ENCODE data around the gene IDS.
A peak's percentile ranks its signal among the peaks of the same experiment; 100 is the strongest.
"Not testable (repeated sequence)": the region's sequence is repeated elsewhere in the genome, so short reads cannot be mapped to it uniquely, and the experiment has no call there.

The IDS gene, protein sequence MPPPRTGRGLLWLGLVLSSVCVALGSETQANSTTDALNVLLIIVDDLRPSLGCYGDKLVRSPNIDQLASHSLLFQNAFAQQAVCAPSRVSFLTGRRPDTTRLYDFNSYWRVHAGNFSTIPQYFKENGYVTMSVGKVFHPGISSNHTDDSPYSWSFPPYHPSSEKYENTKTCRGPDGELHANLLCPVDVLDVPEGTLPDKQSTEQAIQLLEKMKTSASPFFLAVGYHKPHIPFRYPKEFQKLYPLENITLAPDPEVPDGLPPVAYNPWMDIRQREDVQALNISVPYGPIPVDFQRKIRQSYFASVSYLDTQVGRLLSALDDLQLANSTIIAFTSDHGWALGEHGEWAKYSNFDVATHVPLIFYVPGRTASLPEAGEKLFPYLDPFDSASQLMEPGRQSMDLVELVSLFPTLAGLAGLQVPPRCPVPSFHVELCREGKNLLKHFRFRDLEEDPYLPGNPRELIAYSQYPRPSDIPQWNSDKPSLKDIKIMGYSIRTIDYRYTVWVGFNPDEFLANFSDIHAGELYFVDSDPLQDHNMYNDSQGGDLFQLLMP
- 105 to 219 reads per million in 2 donors for total RNA-seq

DNA sequence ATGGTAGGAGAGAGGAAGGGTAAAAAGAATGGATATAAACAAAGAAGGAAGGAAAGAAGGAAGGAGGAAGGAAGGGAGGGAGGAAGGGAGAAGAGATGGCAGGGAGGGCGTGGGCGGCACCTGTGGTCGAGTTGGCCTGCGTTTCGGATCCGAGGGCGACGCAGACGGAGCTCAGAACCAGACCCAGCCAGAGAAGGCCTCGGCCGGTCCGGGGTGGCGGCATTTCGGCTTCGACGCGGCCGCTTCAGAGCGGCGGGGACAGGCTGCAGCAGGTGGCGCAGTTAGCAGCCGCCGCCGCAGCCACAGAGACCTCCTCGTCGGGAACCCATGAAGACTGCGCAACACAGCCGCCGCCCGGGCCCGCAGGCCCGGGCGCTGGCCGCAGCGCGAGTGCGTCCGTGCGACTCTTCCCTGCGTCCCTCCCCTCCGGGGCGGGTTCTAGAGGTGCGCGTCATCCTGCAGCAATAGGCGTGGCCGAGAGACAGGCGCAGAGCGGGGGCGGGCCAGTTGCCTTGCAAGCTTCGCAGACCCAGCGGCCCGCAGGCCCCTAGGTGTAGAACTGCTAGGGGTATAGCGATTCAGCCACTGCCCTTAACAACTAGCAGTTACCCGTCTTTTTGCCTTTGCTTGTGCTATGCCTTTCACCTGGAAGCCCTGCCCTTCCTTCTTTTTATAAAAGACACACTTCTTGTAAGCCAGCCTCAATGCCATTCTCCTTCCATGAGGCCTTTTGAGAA lies at the start of gene IDS:
IDS (minus strand) TSS at position 392 of the 737 bp plus-strand sequence; CDS start at position 223, 169 bp downstream.
- DNase-seq, result peak; percentile 62 to 92 (median 85)

DNA sequence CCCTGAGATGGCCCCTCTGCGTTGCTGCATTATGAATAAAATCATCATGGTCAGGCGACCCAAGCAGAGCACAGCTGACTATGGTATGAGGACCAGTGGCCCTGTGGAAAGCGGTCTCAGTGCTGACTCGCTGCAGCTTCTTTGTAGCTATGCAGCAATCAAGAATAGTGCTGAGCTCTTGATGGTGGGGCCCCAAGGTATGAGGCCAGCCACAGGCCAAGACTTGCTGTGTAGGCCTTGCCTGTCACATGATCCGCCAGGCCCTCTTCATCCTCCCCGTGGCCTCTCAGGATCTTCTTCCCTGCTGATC lies 46.8 kb upstream of the IDS start:
- DNase-seq, result not testable (repeated sequence)

- not testable (repeated sequence) for DNase-seq
These were observed 46.3 kb upstream of the IDS start for GRCh38 chrX:149551245-149551938.

GRCh38 chrX:149550454-149550853 lies 45.3 kb upstream of the IDS start:
- not testable (repeated sequence) for DNase-seq

DNA sequence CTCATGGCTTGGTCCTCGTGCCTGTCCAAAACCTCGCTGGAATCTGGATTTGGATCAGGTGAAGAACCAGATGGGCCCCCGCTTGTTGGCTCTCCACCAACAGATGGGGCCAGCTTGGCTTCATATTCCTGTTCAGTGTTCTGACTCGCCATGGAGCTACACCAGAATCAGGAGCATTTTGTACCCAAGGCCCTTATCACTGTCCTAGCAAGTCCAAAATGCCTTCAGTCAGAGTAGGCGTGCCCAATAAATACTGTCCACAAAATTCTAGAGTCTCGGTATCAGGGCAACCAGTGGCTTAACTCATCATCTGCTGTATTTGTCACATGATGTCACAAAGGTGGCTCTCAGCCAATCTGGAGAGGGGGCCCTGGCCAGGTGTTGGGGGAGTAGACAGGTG lies 44.6 kb upstream of the IDS start, which contains the start of gene HSFX3:
HSFX3 (minus strand) TSS at position 224 of the 400 bp plus-strand sequence; CDS start at position 152, 72 bp downstream.
- DNase-seq, result not testable (repeated sequence)

- DNase-seq, result not testable (repeated sequence)
These were observed 42.7 kb upstream of the IDS start for GRCh38 chrX:149547782-149548181.

- DNase-seq, result not testable (repeated sequence)
These were observed 41.9 kb upstream of the IDS start for GRCh38 chrX:149546962-149547361.

DNA sequence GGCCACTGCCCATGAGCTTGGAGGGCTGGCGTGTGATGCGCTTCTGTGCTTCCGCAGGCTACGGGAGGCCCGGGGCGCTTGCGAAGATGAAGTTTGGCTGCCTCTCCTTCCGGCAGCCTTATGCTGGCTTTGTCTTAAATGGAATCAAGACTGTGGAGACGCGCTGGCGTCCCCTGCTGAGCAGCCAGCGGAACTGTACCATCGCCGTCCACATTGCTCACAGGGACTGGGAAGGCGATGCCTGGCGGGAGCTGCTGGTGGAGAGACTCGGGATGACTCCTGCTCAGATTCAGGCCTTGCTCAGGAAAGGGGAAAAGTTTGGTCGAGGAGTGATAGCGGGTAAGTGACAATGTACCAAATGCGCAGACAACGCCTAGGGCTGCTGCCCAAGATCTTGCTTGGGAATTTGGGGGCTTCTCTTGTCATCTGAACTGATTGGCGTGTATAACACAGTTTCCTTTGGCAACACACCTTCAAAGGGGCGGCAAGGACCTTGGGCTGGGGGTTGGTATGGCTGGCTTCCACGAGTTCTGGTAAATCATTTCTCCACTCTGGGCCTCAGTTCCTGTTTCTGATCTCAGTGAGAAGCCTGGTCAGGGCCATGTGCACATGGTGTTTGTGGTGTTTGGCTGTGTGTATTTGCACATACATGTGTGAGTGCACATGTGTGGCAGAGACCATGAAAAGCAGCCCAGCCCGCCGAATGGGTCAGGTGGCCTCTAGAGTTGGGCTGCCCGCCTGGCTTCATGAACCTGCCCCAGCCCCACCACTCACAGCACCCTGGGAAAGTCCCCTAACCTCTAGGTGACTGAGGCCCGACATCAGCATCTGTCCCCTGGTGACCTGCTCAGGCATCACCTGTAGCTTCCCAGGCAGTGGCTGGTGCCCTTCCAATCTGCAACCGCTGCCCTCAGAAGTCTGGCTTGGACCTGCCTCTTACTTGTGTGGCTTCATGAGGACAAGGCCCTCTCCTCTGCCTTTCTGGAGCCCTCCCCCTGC lies 40.7 kb upstream of the IDS start:
- DNase-seq, result peak in 1 of 5 experiments; percentile 11

DNA sequence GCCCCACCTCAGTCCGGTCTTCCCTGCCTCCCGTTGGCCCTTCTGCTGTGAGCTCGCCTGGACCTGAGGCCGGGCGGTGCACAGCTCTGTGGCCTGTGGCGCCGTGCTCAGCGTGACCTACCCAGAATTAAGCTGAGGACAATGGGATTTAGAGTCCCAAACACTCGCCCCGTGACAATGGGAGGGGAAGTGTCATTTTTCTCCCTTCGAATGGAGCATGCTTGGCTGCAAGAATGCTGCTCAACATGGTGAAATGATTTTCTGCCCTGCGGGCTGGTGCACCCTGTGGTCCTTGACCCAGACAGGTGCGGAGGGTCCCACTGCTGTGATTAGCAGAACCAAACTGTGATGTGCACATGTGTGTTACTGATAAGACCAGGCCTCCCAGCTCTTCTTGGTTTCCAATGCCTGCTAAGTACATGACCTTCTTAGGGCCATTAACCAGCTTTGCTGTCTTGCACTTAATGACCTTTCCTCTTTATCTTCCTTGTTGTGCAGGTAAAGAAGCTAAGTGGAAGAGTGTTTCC lies 36.5 kb upstream of the IDS start:
- no peak for DNase-seq

DNA sequence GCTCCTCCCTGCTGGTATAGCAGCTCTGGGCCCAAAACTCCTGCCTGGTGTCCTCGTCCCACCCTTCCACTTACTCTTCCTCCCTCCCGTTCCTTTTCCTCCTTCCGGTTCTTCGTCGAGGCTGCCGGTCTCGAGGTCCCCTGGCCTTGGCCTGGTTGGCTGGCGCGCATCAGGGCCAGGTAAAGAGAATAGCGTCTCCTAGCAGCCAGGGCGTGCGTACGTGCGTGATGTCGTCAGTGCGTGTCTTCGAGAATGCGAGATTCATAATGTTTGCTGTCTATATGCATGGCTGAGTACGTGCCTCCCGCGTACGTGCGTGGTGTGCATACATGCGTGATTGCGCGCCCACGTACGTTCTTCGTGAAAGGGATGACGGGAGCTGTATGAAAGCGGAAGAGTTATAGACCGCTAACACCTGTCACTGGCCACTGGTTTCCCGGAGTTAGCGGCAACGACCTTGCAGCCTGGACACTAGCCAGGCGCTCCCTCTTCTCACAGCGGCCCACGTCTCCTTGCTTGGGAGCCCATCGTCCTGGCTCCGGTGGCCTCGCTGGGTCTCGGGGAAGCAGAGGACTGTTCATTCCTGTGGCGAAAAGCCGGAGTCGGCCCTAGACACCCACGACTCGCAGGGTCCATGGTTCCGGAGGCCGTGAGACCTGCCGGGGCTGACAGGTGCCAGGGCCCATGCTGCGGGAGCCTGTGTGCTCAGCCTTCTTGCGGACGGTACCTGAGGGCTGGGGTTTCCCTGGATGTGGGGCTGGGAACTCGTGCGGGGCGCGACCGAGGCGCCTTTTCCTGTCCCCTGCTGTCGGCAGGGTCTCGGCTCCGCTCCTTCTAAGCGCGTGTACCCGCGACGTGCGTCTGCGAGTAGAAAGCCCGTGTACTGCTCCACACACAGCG lies 35.8 kb upstream of the IDS start, which contains the start of gene EOLA1:
EOLA1 (plus strand) TSS at position 392 of the 900 bp plus-strand sequence. CDS start 4,619 bp downstream, outside the sequence.
- peak; percentile 55 to 99 (median 86) for DNase-seq

- DNase-seq, result peak; percentile 78 to 92 (median 81)
These were observed 35.1 kb upstream of the IDS start for GRCh38 chrX:149540131-149540620.

GRCh38 chrX:149539283-149540130 lies 34.4 kb upstream of the IDS start:
- peak; percentile 53 to 98 (median 84) for DNase-seq

- not testable (repeated sequence) for DNase-seq
These were observed 32.4 kb upstream of the IDS start for GRCh38 chrX:149537474-149537873.

GRCh38 chrX:149534926-149535602 lies 30.0 kb upstream of the IDS start:
- DNase-seq, result not testable (repeated sequence)

DNA sequence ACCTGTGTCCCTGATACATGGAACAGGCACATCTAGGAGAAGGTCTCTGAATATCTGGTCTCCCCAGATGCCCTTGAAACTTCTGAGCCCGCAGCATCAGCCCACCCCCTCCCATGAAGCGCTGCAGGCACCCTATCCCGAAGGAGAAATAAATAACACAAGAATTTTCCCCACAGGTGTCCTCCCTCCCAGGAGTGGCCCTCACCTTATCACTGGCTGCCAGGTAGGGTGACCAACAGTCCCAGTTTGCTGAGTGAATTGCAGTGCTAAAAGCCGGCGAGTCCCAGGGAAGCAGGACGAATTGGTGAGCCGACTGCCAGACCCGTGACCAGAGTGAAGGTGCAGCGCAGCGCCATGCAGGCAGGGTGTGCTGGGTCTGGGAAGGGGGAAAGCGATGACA lies 28.9 kb upstream of the IDS start:
- DNase-seq, result not testable (repeated sequence)

DNA sequence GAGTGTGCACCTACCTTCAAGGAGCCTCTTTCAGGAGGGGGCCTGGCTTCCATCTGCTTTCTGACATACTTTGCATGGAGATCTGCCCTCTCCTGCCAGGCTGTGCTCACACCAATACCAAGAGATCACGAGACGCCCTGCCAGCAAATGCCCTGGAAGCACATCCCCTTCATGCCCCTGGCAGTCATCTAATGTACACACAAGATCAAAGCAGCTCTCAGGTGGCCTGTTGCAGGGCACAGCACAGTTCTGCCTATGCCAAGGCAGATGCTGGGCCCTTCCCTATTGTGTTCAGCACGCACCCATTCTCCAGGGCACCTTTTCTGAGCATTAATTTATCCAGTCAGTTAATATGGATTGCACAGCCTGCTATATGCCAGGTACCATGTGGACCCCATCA lies 27.8 kb upstream of the IDS start:
- not testable (repeated sequence) for DNase-seq

- DNase-seq, result no peak
These were observed 26.5 kb upstream of the IDS start for GRCh38 chrX:149531599-149531998.

- DNase-seq, result no peak
These were observed 23.3 kb upstream of the IDS start for GRCh38 chrX:149528381-149528780.

All from T-helper 2 cell (primary cell).